HG03469 (cell line): ENCODE results near the gene LDHA.
A peak's percentile ranks its signal among the peaks of the same experiment; 100 is the strongest.

Source experiments
- ATAC-seq: cut with Tn5 transposase; IDR thresholded peaks from one replicate; pipeline ENCODE4 v1.9.1; 2021; ENCODE audit warnings: mild to moderate bottlenecking, moderate library complexity, moderate number of reproducible peaks; ENCODE audit not compliant: unreplicated experiment

LDHA gene

GRCh38 chr11:18394275-18394927, at the start of gene LDHA:
LDHA (plus strand) TSS chr11:18394563; CDS start chr11:18396843, 2,280 bp downstream.
- ATAC-seq: peak; percentile 42

- no peak for ATAC-seq
Measured at GRCh38 chr11:18347471-18348125, 46.8 kb upstream of the LDHA start.

GRCh38 chr11:18352581-18352980, 41.8 kb upstream of the LDHA start:
- no peak for ATAC-seq

- no peak for ATAC-seq
Measured at GRCh38 chr11:18358646-18359045, 35.7 kb upstream of the LDHA start.

- no peak for ATAC-seq
Measured at GRCh38 chr11:18361154-18361553, 33.2 kb upstream of the LDHA start.

- no peak for ATAC-seq
Measured at GRCh38 chr11:18364495-18365073, 29.8 kb upstream of the LDHA start.

GRCh38 chr11:18365741-18366140, 28.6 kb upstream of the LDHA start:
- ATAC-seq: no peak

GRCh38 chr11:18366286-18366685, 28.1 kb upstream of the LDHA start:
- ATAC-seq: no peak

- ATAC-seq: no peak
Measured at GRCh38 chr11:18367431-18367830, 26.9 kb upstream of the LDHA start.

- ATAC-seq: no peak
Measured at GRCh38 chr11:18368221-18368620, 26.1 kb upstream of the LDHA start.

GRCh38 chr11:18369398-18369797, 25.0 kb upstream of the LDHA start:
- ATAC-seq: no peak

- ATAC-seq: no peak
Measured at GRCh38 chr11:18371279-18371678, 23.1 kb upstream of the LDHA start.

GRCh38 chr11:18372201-18372600, 22.2 kb upstream of the LDHA start:
- ATAC-seq: no peak

- ATAC-seq: no peak
Measured at GRCh38 chr11:18374956-18375355, 19.4 kb upstream of the LDHA start.

- no peak for ATAC-seq
Measured at GRCh38 chr11:18375941-18376340, 18.4 kb upstream of the LDHA start.

GRCh38 chr11:18379201-18379600, 15.2 kb upstream of the LDHA start:
- ATAC-seq: no peak

GRCh38 chr11:18383388-18384156, 10.8 kb upstream of the LDHA start:
- ATAC-seq: peak; percentile 83

GRCh38 chr11:18384157-18384641, 10.2 kb upstream of the LDHA start:
- ATAC-seq: peak; percentile 31

GRCh38 chr11:18390088-18390487, 4.3 kb upstream of the LDHA start:
- ATAC-seq: no peak

GRCh38 chr11:18392434-18393321, 1.7 kb upstream of the LDHA start:
- ATAC-seq: no peak
